ENCODE data around the gene FOXN3.

Gene FOXN3

GRCh38 chr14:89422952-89423345 lies 5.9 kb upstream of the FOXN3 start:
- peaks cover 19% of the 10 kb centered on the region for H3K36me3 Mint-ChIP-seq (ENCODE audit: low read depth)
- H3K9me3 Mint-ChIP-seq, result no peaks in the 10 kb centered on the region
- H3K27me3 Mint-ChIP-seq, result no peaks in the 10 kb centered on the region
- peak overlapping the region; percentile 23 for H3K4me3 Mint-ChIP-seq
- peaks cover 94% of the 10 kb centered on the region for H3K4me1 Mint-ChIP-seq (ENCODE audit: low read depth)
- peak overlapping the region; percentile 82 for H3K27ac Mint-ChIP-seq

- peak overlapping the region; percentile 41 for H3K4me3 Mint-ChIP-seq
- peaks cover 19% of the 10 kb centered on the region for H3K36me3 Mint-ChIP-seq (ENCODE audit: low read depth)
- H3K27me3 Mint-ChIP-seq, result no peaks in the 10 kb centered on the region
- H3K27ac Mint-ChIP-seq, result peak overlapping the region; percentile 82
- H3K9me3 Mint-ChIP-seq, result no peaks in the 10 kb centered on the region
- H3K4me1 Mint-ChIP-seq (ENCODE audit: low read depth), result peaks cover 91% of the 10 kb centered on the region
These were observed 5.3 kb upstream of the FOXN3 start for GRCh38 chr14:89422181-89422951.

GRCh38 chr14:89420502-89420901 lies 3.5 kb upstream of the FOXN3 start:
- no peak overlapping the region for H3K4me3 Mint-ChIP-seq
- no peak overlapping the region for H3K27ac Mint-ChIP-seq
- peaks cover 20% of the 10 kb centered on the region for H3K36me3 Mint-ChIP-seq (ENCODE audit: low read depth)
- H3K4me1 Mint-ChIP-seq (ENCODE audit: low read depth), result peaks cover 78% of the 10 kb centered on the region
- no peaks in the 10 kb centered on the region for H3K27me3 Mint-ChIP-seq
- no peaks in the 10 kb centered on the region for H3K9me3 Mint-ChIP-seq

GRCh38 chr14:89419973-89420482 lies 3.0 kb upstream of the FOXN3 start:
- Mint-ChIP-seq H3K4me1 (ENCODE audit: low read depth) (peaks cover 78% of the 10 kb centered on the region), H3K9me3 (no peaks in the 10 kb centered on the region), H3K27me3 (no peaks in the 10 kb centered on the region), H3K36me3 (ENCODE audit: low read depth) (peaks cover 20% of the 10 kb centered on the region), H3K27ac (peak overlapping the region; percentile 29), H3K4me3 (no peak overlapping the region)

- H3K4me1 Mint-ChIP-seq (ENCODE audit: low read depth), result peaks cover 71% of the 10 kb centered on the region
- H3K36me3 Mint-ChIP-seq (ENCODE audit: low read depth), result peaks cover 20% of the 10 kb centered on the region
- no peak overlapping the region for H3K27ac Mint-ChIP-seq
- no peaks in the 10 kb centered on the region for H3K27me3 Mint-ChIP-seq
- no peaks in the 10 kb centered on the region for H3K9me3 Mint-ChIP-seq
- peak overlapping the region; percentile 20 for H3K4me3 Mint-ChIP-seq
These were observed 1.9 kb upstream of the FOXN3 start for GRCh38 chr14:89418976-89419375.

- Mint-ChIP-seq H3K4me3 (peak overlapping the region; percentile 90), H3K27me3 (no peaks in the 10 kb centered on the region), H3K27ac (peak overlapping the region; percentile 95), H3K36me3 (ENCODE audit: low read depth) (peaks cover 20% of the 10 kb centered on the region), H3K9me3 (no peaks in the 10 kb centered on the region), H3K4me1 (ENCODE audit: low read depth) (peaks cover 65% of the 10 kb centered on the region)
These were observed 1.4 kb upstream of the FOXN3 start for GRCh38 chr14:89418452-89418851.

GRCh38 chr14:89417465-89418225 lies 612 bp upstream of the FOXN3 start:
- no peaks in the 10 kb centered on the region for H3K27me3 Mint-ChIP-seq
- H3K4me1 Mint-ChIP-seq (ENCODE audit: low read depth), result peaks cover 64% of the 10 kb centered on the region
- H3K4me3 Mint-ChIP-seq, result peak overlapping the region; percentile 90
- H3K9me3 Mint-ChIP-seq, result no peaks in the 10 kb centered on the region
- peak overlapping the region; percentile 95 for H3K27ac Mint-ChIP-seq
- peaks cover 27% of the 10 kb centered on the region for H3K36me3 Mint-ChIP-seq (ENCODE audit: low read depth)

GRCh38 chr14:89416002-89416995 lies 734 bp downstream of the FOXN3 start:
- no peaks in the 10 kb centered on the region for H3K27me3 Mint-ChIP-seq
- peak overlapping the region; percentile 92 for H3K4me3 Mint-ChIP-seq
- no peaks in the 10 kb centered on the region for H3K9me3 Mint-ChIP-seq
- peaks cover 62% of the 10 kb centered on the region for H3K4me1 Mint-ChIP-seq (ENCODE audit: low read depth)
- H3K36me3 Mint-ChIP-seq (ENCODE audit: low read depth), result peaks cover 41% of the 10 kb centered on the region
- H3K27ac Mint-ChIP-seq, result peak overlapping the region; percentile 91

- Mint-ChIP-seq H3K27me3 (no peaks in the 10 kb centered on the region), H3K27ac (peak overlapping the region; percentile 55), H3K4me3 (peak overlapping the region; percentile 92), H3K4me1 (ENCODE audit: low read depth) (peaks cover 63% of the 10 kb centered on the region), H3K9me3 (no peaks in the 10 kb centered on the region), H3K36me3 (ENCODE audit: low read depth) (peaks cover 46% of the 10 kb centered on the region)
These were observed 1.9 kb downstream of the FOXN3 start for GRCh38 chr14:89415159-89415558.

GRCh38 chr14:89411976-89412375 lies 5.1 kb downstream of the FOXN3 start:
- Mint-ChIP-seq H3K9me3 (no peaks in the 10 kb centered on the region), H3K27me3 (no peaks in the 10 kb centered on the region), H3K4me1 (ENCODE audit: low read depth) (peaks cover 70% of the 10 kb centered on the region), H3K36me3 (ENCODE audit: low read depth) (peaks cover 50% of the 10 kb centered on the region), H3K27ac (no peak overlapping the region), H3K4me3 (no peak overlapping the region)

- H3K36me3 Mint-ChIP-seq (ENCODE audit: low read depth), result peaks cover 62% of the 10 kb centered on the region
- H3K9me3 Mint-ChIP-seq, result no peaks in the 10 kb centered on the region
- H3K27ac Mint-ChIP-seq, result peak overlapping the region; percentile 49
- no peaks in the 10 kb centered on the region for H3K27me3 Mint-ChIP-seq
- H3K4me1 Mint-ChIP-seq (ENCODE audit: low read depth), result peaks cover 74% of the 10 kb centered on the region
- H3K4me3 Mint-ChIP-seq, result peak overlapping the region; percentile 54
These were observed 7.1 kb downstream of the FOXN3 start for GRCh38 chr14:89409961-89410360.

- Mint-ChIP-seq H3K27ac (no peak overlapping the region), H3K36me3 (ENCODE audit: low read depth) (peaks cover 68% of the 10 kb centered on the region), H3K4me1 (ENCODE audit: low read depth) (peaks cover 76% of the 10 kb centered on the region), H3K4me3 (peak overlapping the region; percentile 32), H3K27me3 (no peaks in the 10 kb centered on the region), H3K9me3 (no peaks in the 10 kb centered on the region)
These were observed 7.9 kb downstream of the FOXN3 start for GRCh38 chr14:89408907-89409700.

- no peaks in the 10 kb centered on the region for H3K9me3 Mint-ChIP-seq
- H3K27me3 Mint-ChIP-seq, result no peaks in the 10 kb centered on the region
- H3K27ac Mint-ChIP-seq, result peak overlapping the region; percentile 70
- H3K4me1 Mint-ChIP-seq (ENCODE audit: low read depth), result peaks cover 77% of the 10 kb centered on the region
- H3K4me3 Mint-ChIP-seq, result peak overlapping the region; percentile 45
- H3K36me3 Mint-ChIP-seq (ENCODE audit: low read depth), result peaks cover 73% of the 10 kb centered on the region
These were observed 9.2 kb downstream of the FOXN3 start for GRCh38 chr14:89407856-89408255.

- Mint-ChIP-seq H3K36me3 (ENCODE audit: low read depth) (peaks cover 73% of the 10 kb centered on the region), H3K27ac (peak overlapping the region; percentile 38), H3K9me3 (no peaks in the 10 kb centered on the region), H3K4me1 (ENCODE audit: low read depth) (peaks cover 81% of the 10 kb centered on the region), H3K27me3 (no peaks in the 10 kb centered on the region), H3K4me3 (no peak overlapping the region)
These were observed 10.1 kb downstream of the FOXN3 start for GRCh38 chr14:89406941-89407340.
